HEK293 (cell line): ENCODE results near the gene RTP3.

Experiments
- CTCF ChIA-PET: fragments of 350-600 bp; formaldehyde crosslinking; extraction: SDS; loops from one replicate; lab custom pipeline; 2021; ENCODE audit warnings: antibody characterized with exemption; lab: Yijun Ruan, JAX
- POLR2A ChIA-PET: fragments of 300-600 bp; formaldehyde crosslinking; extraction: SDS; loops from one replicate; lab custom pipeline; 2020; ENCODE audit warnings: antibody characterized with exemption, inconsistent platforms; lab: Yijun Ruan, JAX
- H3K27ac ChIP-seq: fragments of 200-500 bp; sonication (Bioruptor generic); 2 replicates; pipeline ENCODE4 v1.5.1; 2014; ENCODE audit warnings: low read depth, low read length, control low read depth, inconsistent platforms; ENCODE audit errors: extremely low read depth
- H3K36me3 ChIP-seq, 2 experiments: fragments of 200-500 bp in 1 of 2; sonication (Bioruptor generic) in 1 of 2; 1 replicate in 1 of 2; 2 replicates in 1 of 2; pipeline ENCODE4 v1.5.1; 2014 to 2017; ENCODE audit warnings: inconsistent platforms in 2 of 2, low read length in 2 of 2; ENCODE audit not compliant: control insufficient read depth in 2 of 2, insufficient read depth in 1 of 2
- H3K4me1 ChIP-seq: fragments of 200-500 bp; sonication (Bioruptor generic); 2 replicates; pipeline ENCODE4 v1.5.1; 2014; ENCODE audit warnings: mild to moderate bottlenecking, low read length, inconsistent platforms; ENCODE audit not compliant: control insufficient read depth, insufficient read depth
- H3K4me3 ChIP-seq: 2 replicates; pipeline ENCODE4 v1.5.1; 2011; ENCODE audit warnings: low read depth, mild to moderate bottlenecking, control low read depth, low read length, moderate library complexity
- H3K9me3 ChIP-seq: fragments of 200-500 bp; sonication (Bioruptor generic); 2 replicates; pipeline ENCODE4 v1.5.1; 2014; ENCODE audit warnings: low read depth, low read length, inconsistent platforms; ENCODE audit not compliant: control insufficient read depth, insufficient read depth
- GLI4 ChIP-seq: fragments of 450-650 bp; formaldehyde crosslinking; IDR thresholded peaks from 2 replicates; pipeline ENCODE4 v1.5.1; 2016; ENCODE audit warnings: missing biosample characterization, missing genetic modification characterization
- GLIS1 ChIP-seq: fragments of 450-650 bp; formaldehyde crosslinking; IDR thresholded peaks from 2 replicates; pipeline ENCODE4 v1.5.1; 2016; ENCODE audit warnings: missing biosample characterization, missing genetic modification characterization
- KLF16 ChIP-seq: fragments of 450-650 bp; formaldehyde crosslinking; IDR thresholded peaks from 2 replicates; pipeline ENCODE4 v1.5.1; 2017; ENCODE audit warnings: missing biosample characterization, missing genetic modification characterization
- MYNN ChIP-seq: fragments of 450-650 bp; formaldehyde crosslinking; IDR thresholded peaks from 2 replicates; pipeline ENCODE4 v1.5.1; 2016; ENCODE audit warnings: missing biosample characterization, missing genetic modification characterization, borderline replicate concordance
- MZF1 ChIP-seq: fragments of 450-650 bp; formaldehyde crosslinking; IDR thresholded peaks from 2 replicates; pipeline ENCODE4 v1.5.1; 2017; ENCODE audit warnings: missing biosample characterization, missing genetic modification characterization, borderline replicate concordance
- PBX3 ChIP-seq: sonication (generic); formaldehyde crosslinking; IDR thresholded peaks from 2 replicates; pipeline ENCODE4 v1.8.1; 2022; ENCODE audit warnings: mild to moderate bottlenecking, moderate library complexity, missing genetic modification reagents
- SETDB1 ChIP-seq: IDR thresholded peaks from one replicate; pipeline ENCODE4 v1.6.1; 2017; ENCODE audit warnings: mild to moderate bottlenecking, low read length, moderate library complexity, mixed read lengths; ENCODE audit not compliant: insufficient read length
- ZBTB17 ChIP-seq: fragments of 450-650 bp; formaldehyde crosslinking; IDR thresholded peaks from 2 replicates; pipeline ENCODE4 v1.5.1; 2016; ENCODE audit warnings: missing biosample characterization, missing genetic modification characterization
- ZBTB8A ChIP-seq: fragments of 450-650 bp; formaldehyde crosslinking; IDR thresholded peaks from 2 replicates; pipeline ENCODE4 v1.5.1; 2016; ENCODE audit warnings: missing biosample characterization, missing genetic modification characterization
- ZFP41 ChIP-seq: fragments of 450-650 bp; formaldehyde crosslinking; IDR thresholded peaks from 2 replicates; pipeline ENCODE4 v1.5.1; 2016; ENCODE audit warnings: missing biosample characterization, missing genetic modification characterization, borderline replicate concordance
- ZNF133 ChIP-seq: fragments of 450-650 bp; formaldehyde crosslinking; IDR thresholded peaks from 2 replicates; pipeline ENCODE4 v1.5.1; 2016; ENCODE audit warnings: missing biosample characterization, missing genetic modification characterization
- ZNF18 ChIP-seq: fragments of 450-650 bp; formaldehyde crosslinking; IDR thresholded peaks from 2 replicates; pipeline ENCODE4 v1.5.1; 2016; ENCODE audit warnings: missing biosample characterization, missing genetic modification characterization
- ZNF202 ChIP-seq: fragments of 450-650 bp; formaldehyde crosslinking; IDR thresholded peaks from 2 replicates; pipeline ENCODE4 v1.5.1; 2016; ENCODE audit warnings: missing biosample characterization, missing genetic modification characterization, borderline replicate concordance
- ZNF280C ChIP-seq: fragments of 450-650 bp; formaldehyde crosslinking; IDR thresholded peaks from 2 replicates; pipeline ENCODE4 v1.5.1; 2016; ENCODE audit warnings: missing biosample characterization, missing genetic modification characterization
- ZNF433 ChIP-seq: fragments of 450-650 bp; formaldehyde crosslinking; IDR thresholded peaks from 2 replicates; pipeline ENCODE4 v1.5.1; 2016; ENCODE audit warnings: missing biosample characterization, missing genetic modification characterization, low read depth
- ZNF488 ChIP-seq: fragments of 450-650 bp; formaldehyde crosslinking; IDR thresholded peaks from 2 replicates; pipeline ENCODE4 v1.5.1; 2016; ENCODE audit warnings: missing biosample characterization, missing genetic modification characterization
- ZNF501 ChIP-seq: fragments of 450-650 bp; formaldehyde crosslinking; IDR thresholded peaks from 2 replicates; pipeline ENCODE4 v1.5.1; 2016; ENCODE audit warnings: missing biosample characterization, missing genetic modification characterization
- ZNF544 ChIP-seq: fragments of 450-650 bp; formaldehyde crosslinking; IDR thresholded peaks from 2 replicates; pipeline ENCODE4 v1.5.0; 2017; ENCODE audit warnings: missing biosample characterization, missing genetic modification characterization
- ZNF596 ChIP-seq: fragments of 450-650 bp; IDR thresholded peaks from 2 replicates; pipeline ENCODE4 v1.5.0; 2018; ENCODE audit warnings: missing biosample characterization, mild to moderate bottlenecking, missing genetic modification characterization, moderate library complexity
- ZNF639 ChIP-seq: fragments of 450-650 bp; formaldehyde crosslinking; IDR thresholded peaks from 2 replicates; pipeline ENCODE4 v1.5.1; 2016; ENCODE audit warnings: missing biosample characterization, missing genetic modification characterization
- ZNF645 ChIP-seq: fragments of 450-650 bp; formaldehyde crosslinking; IDR thresholded peaks from 2 replicates; pipeline ENCODE4; 2016; ENCODE audit warnings: missing biosample characterization, missing genetic modification characterization
- ZNF704 ChIP-seq: fragments of 450-650 bp; formaldehyde crosslinking; IDR thresholded peaks from 2 replicates; pipeline ENCODE4 v1.5.1; 2016; ENCODE audit warnings: missing biosample characterization, missing genetic modification characterization
- ZSCAN23 ChIP-seq: fragments of 450-650 bp; formaldehyde crosslinking; IDR thresholded peaks from 2 replicates; pipeline ENCODE4 v1.5.1; 2016; ENCODE audit warnings: missing biosample characterization, missing genetic modification characterization
- ZXDB ChIP-seq: fragments of 450-650 bp; formaldehyde crosslinking; IDR thresholded peaks from 2 replicates; pipeline ENCODE4 v1.5.1; 2016; ENCODE audit warnings: missing biosample characterization, missing genetic modification characterization

RTP3 gene

GRCh38 chr3:46527239-46527638 is 29.5 kb downstream of the RTP3 start:
- TF ChIP-seq ZBTB17 (no peak), MYNN (tag by site-specific recombination) (no peak), KLF16 (tag by site-specific recombination) (no peak), ZNF639 (tag by site-specific recombination) (no peak), ZFP41 (tag by site-specific recombination) (no peak), ZXDB (no peak), PBX3 (CRISPR knock-in tag) (no peak), ZNF202 (no peak), ZNF645 (tag by site-specific recombination) (no peak), ZNF704 (no peak), ZNF488 (tag by site-specific recombination) (no peak), MZF1 (no peak), ZNF280C (tag by site-specific recombination) (no peak), ZNF501 (no peak), ZNF596 (no peak), ZSCAN23 (tag by site-specific recombination) (no peak), ZNF433 (no peak), ZNF133 (tag by site-specific recombination) (no peak)
- TF ChIP-seq, all 188 proteins: peak for 0
- no peak overlapping the region for H3K27ac ChIP-seq
- H3K36me3 ChIP-seq: no peaks in the 10 kb centered on the region
- H3K4me1 ChIP-seq: no peaks in the 10 kb centered on the region
- ChIA-PET CTCF (interaction anchor here (0.6 kb wide), 1 partner anchor 343 kb away, joined by 3 read pairs; no protein-coding TSS in a partner anchor), POLR2A (interaction anchor here (0.8 kb wide), 1 partner anchor 13 kb away, joined by 3 read pairs; no protein-coding TSS in a partner anchor)
- H3K4me3 ChIP-seq: no peak overlapping the region
- no peaks in the 10 kb centered on the region for H3K9me3 ChIP-seq

GRCh38 chr3:46533091-46533490 is 35.3 kb downstream of the RTP3 start:
- H3K4me1 ChIP-seq: no peaks in the 10 kb centered on the region
- H3K36me3 ChIP-seq: no peaks in the 10 kb centered on the region
- H3K9me3 ChIP-seq: no peaks in the 10 kb centered on the region
- TF ChIP-seq GLI4: no peak
- TF ChIP-seq ZNF645 (tag by site-specific recombination): no peak
- TF ChIP-seq SETDB1: no peak
- no peak for TF ChIP-seq GLIS1 (tag by site-specific recombination)
- no peak for TF ChIP-seq ZNF639 (tag by site-specific recombination)
- no peak for TF ChIP-seq ZNF544 (tag by site-specific recombination)
- TF ChIP-seq ZNF18: no peak
- no peak for TF ChIP-seq ZBTB8A (tag by site-specific recombination)
- no peak overlapping the region for H3K27ac ChIP-seq
- ChIA-PET CTCF (no interaction called here), POLR2A (no interaction called here)
- H3K4me3 ChIP-seq: no peak overlapping the region
